Embryonic facial prominence (tissue), 1 donor: ENCODE data around the gene GPX2.

Experiments used
- DNase-seq: peaks from one replicate; pipeline ENCODE4 v3.0.0-alpha.2; 2016; ENCODE audit errors: extremely low spot score

The GPX2 gene

GRCh38 chr14:64960762-64961276, 18.3 kb upstream of the GPX2 start:
- DNase-seq: no peak

GRCh38 chr14:64958743-64959142, 16.2 kb upstream of the GPX2 start:
- no peak for DNase-seq

- no peak for DNase-seq
Measured at GRCh38 chr14:64958201-64958600, 15.7 kb upstream of the GPX2 start.

GRCh38 chr14:64956697-64957406, 14.3 kb upstream of the GPX2 start:
- no peak for DNase-seq

- DNase-seq: no peak
Measured at GRCh38 chr14:64955297-64955696, 12.8 kb upstream of the GPX2 start.

GRCh38 chr14:64954491-64955240, 12.1 kb upstream of the GPX2 start:
- no peak for DNase-seq

GRCh38 chr14:64953661-64954060, 11.1 kb upstream of the GPX2 start:
- DNase-seq: no peak

- no peak for DNase-seq
Measured at GRCh38 chr14:64953310-64953654, 10.7 kb upstream of the GPX2 start.

GRCh38 chr14:64952598-64953309, 10.2 kb upstream of the GPX2 start:
- DNase-seq: no peak

GRCh38 chr14:64951724-64952123, 9.2 kb upstream of the GPX2 start:
- DNase-seq: no peak

GRCh38 chr14:64951291-64951690, 8.7 kb upstream of the GPX2 start:
- DNase-seq: no peak

- DNase-seq: no peak
Measured at GRCh38 chr14:64950889-64951288, 8.3 kb upstream of the GPX2 start.

GRCh38 chr14:64948612-64949210, 6.2 kb upstream of the GPX2 start:
- DNase-seq: no peak

GRCh38 chr14:64947710-64948611, 5.4 kb upstream of the GPX2 start:
- no peak for DNase-seq

- no peak for DNase-seq
Measured at GRCh38 chr14:64946310-64947045, 3.9 kb upstream of the GPX2 start.

GRCh38 chr14:64945431-64946178, 3.1 kb upstream of the GPX2 start:
- DNase-seq: no peak

- no peak for DNase-seq
Measured at GRCh38 chr14:64944861-64945260, 2.3 kb upstream of the GPX2 start.

- no peak for DNase-seq
Measured at GRCh38 chr14:64944041-64944440, 1.5 kb upstream of the GPX2 start.

GRCh38 chr14:64943556-64943955, 1.0 kb upstream of the GPX2 start:
- DNase-seq: no peak
